HCT116 (cell line): ENCODE data around the gene SPATS1.

Experiments used
- CEBPB ChIP-seq: IDR thresholded peaks from 2 replicates; pipeline ENCODE4 v1.6.1; 2012; ENCODE audit warnings: low read depth
- CTCF ChIP-seq, 3 experiments: fragments of 200-600 bp in 1 of 3; sonication (generic) in 1 of 3; IDR thresholded peaks in 2 of 3; conservative IDR thresholded peaks in 1 of 3; 2 replicates each; pipeline ENCODE4 v1.5.1; 2012 to 2017; ENCODE audit warnings: low read depth in 2 of 3, low read length in 2 of 3, antibody characterized with exemption in 1 of 3, borderline replicate concordance in 1 of 3, control low read depth in 1 of 3, mild to moderate bottlenecking in 1 of 3, mixed read lengths in 1 of 3, mixed run types in 1 of 3, moderate library complexity in 1 of 3; ENCODE audit not compliant: insufficient read depth in 1 of 3
- FOSL1 ChIP-seq: IDR thresholded peaks from 2 replicates; pipeline ENCODE4 v1.6.1; 2012; ENCODE audit warnings: low read depth
- MAX ChIP-seq: IDR thresholded peaks from 2 replicates; pipeline ENCODE4 v1.6.1; 2012
- POLR2A ChIP-seq: IDR thresholded peaks from 2 replicates; pipeline ENCODE4 v1.7.0; 2011; ENCODE audit warnings: borderline replicate concordance; ENCODE audit not compliant: insufficient read depth, insufficient read length; ENCODE audit errors: extremely low read depth
- SP1 ChIP-seq: IDR thresholded peaks from 2 replicates; pipeline ENCODE4 v1.6.1; 2012; ENCODE audit warnings: low read depth

GRCh38 chr6:44342489-44342888 lies at the start of gene SPATS1:
- TF ChIP-seq CTCF (IDR thresholded peaks at IDR 0.05 in 2 of 3, conservative IDR thresholded peaks at IDR 0.05 in 1 of 3; ENCODE audit: borderline replicate concordance in 1 of 3, insufficient read depth in 1 of 3, low read depth in 2 of 3, low read length in 2 of 3) (no peak), CEBPB (no peak), POLR2A (no peak), FOSL1 (no peak), SP1 (no peak), MAX (no peak)
